Activated gamma-delta T cell treated with anti-CD3 and anti-CD28 coated beads, Interleukin-2, amount 50 U/mL, for 16 hours (primary cell): ENCODE results near the gene SARNP.

Experiments used
- DNase-seq: peaks from one replicate; pipeline ENCODE4 v3.0.0-alpha.2; 2020; ENCODE audit warnings: low read depth

The SARNP gene

DNA sequence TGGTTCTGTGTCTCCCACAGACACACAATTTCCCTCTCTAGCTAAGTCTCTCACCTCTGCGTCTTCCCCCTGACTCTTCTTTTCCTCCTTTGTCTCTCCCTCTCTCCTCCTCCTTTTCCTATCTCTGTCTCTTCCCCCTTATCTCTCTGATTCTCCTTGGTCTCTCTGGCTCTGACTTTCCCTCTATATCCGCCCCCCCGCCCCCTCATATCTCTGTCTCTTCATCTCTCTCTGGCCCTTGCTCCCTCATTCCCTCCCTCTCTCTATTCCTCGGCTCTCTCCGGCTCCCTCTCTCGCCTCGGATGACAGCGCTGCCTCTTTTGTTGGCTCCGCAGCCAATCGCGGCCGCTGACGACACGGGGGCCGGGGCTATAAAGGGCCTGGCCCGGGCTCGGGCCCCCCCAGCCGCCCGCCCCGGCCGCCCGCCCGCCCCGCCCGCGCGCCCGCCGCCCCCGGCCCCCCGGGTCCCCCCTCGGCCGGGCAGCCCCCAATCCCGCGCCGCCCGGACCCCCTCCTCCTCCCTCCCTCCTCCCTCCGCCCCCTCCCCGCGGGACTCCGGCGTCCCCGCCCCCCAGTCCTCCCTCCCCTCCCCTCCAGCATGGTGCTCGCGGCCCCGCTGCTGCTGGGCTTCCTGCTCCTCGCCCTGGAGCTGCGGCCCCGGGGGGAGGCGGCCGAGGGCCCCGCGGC is 74.7 kb downstream of the SARNP start, which contains the start of gene GDF11:
GDF11 (plus strand) TSS at position 404 of the 687 bp plus-strand sequence; CDS start at position 599, 195 bp downstream.
- DNase-seq = peak; percentile 51

DNA sequence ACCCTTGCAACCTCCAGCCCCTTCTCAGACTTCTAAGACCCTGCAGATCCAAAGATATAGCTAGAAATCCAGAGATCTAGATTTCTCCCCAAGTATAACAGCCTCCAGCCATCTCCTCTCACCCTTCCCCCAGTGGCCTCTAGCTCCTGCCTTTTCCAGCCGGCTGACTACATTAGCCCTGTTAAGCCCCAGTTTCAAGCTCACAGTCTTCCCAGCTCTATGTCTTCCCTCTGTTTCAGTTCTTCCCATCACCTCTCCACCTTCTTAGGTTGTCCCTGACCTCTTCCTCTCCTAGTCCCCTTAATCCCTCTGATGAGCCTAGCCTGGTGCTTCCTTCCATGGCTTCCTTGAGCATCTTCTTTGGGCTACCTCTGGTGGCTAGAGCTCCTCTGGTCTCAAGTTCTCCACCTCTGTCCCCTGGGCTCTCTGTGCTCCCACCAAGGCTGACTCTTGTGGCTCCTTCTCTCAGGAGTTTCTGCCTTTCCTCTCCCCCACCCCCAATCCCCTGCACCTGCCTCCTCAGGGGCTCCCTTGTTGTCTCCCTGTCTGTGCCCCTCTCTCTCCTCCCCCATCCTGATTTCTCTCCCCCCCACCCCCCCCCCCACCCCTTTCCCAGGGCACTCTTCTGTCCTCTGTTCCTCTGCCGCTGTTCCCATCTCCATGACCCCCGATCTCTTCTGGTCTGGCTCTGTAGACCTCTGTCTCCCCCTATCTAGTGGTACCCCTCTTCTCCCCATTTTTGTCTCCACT is 75.4 kb downstream of the SARNP start:
- no peak for DNase-seq

DNA sequence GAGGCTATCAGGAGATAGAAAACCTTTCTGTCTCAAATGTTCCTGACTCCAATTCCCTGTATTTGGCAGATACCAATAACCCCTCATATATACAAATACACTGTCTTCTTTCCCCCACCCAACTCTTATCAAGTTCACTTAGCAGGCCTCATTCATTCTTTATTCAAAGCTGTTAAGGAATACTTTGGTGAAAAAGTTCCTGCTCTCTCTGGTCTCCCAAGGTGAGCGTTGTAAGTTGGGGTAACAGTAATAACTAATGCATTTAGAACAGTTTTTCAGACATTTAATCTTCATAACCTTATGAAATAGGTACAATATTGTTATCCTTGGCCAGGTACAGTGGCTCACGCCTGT is 78.5 kb downstream of the SARNP start:
- DNase-seq = no peak

DNA sequence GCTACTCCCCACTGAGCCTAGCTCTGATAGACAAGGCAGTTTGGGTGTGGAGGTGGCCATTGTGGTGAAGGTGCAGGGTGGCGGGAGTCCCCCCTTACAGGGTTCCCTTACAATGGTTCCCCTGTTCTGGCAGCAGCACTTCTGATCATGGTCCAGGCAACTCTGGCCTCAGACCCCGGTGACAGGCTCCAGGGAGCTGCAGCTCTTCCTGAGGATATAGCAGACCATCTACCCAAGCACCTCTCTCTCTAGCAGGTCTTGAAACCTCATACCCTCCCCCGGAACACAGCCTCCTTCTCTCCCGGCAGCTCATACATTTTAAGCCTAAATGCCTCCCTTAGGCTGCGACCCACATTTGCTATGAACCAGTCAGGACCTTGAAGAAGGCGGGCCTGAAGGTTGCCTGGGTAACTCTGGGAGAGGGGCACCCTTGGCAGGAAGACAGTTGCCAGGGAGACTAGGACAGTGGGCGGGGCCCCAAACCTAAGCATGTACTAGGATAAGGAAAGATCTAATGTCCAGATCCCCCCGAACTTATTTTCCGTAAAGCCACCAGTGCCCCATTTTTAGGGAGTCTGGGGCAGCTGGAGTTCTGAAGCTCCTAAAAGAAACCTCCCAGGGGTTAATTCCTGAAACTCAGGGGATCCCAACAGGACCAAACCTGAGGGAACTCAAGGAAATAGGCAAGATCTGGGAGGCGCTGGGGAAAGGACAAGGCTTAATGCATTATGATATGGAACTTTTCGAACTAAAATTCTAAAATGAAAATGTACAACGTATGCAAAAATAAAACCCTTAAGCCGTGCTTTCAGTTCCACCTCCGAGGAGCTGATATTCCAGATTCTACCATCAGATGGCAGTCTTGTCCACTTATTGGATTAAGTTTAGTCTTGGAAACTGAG is 79.2 kb downstream of the SARNP start:
- peak; percentile 65 for DNase-seq

- no peak for DNase-seq
These were observed 79.9 kb downstream of the SARNP start for GRCh38 chr12:55737581-55738122.

GRCh38 chr12:55736780-55737580 is 80.5 kb downstream of the SARNP start:
- no peak for DNase-seq

- no peak for DNase-seq
These were observed 81.4 kb downstream of the SARNP start for GRCh38 chr12:55736076-55736475.

- no peak for DNase-seq
These were observed 82.9 kb downstream of the SARNP start for GRCh38 chr12:55734595-55734994.

GRCh38 chr12:55733858-55734257 is 83.7 kb downstream of the SARNP start:
- no peak for DNase-seq

- DNase-seq = no peak
These were observed 84.4 kb downstream of the SARNP start for GRCh38 chr12:55733021-55733555.

GRCh38 chr12:55732288-55732687 is 85.2 kb downstream of the SARNP start:
- DNase-seq = no peak

DNA sequence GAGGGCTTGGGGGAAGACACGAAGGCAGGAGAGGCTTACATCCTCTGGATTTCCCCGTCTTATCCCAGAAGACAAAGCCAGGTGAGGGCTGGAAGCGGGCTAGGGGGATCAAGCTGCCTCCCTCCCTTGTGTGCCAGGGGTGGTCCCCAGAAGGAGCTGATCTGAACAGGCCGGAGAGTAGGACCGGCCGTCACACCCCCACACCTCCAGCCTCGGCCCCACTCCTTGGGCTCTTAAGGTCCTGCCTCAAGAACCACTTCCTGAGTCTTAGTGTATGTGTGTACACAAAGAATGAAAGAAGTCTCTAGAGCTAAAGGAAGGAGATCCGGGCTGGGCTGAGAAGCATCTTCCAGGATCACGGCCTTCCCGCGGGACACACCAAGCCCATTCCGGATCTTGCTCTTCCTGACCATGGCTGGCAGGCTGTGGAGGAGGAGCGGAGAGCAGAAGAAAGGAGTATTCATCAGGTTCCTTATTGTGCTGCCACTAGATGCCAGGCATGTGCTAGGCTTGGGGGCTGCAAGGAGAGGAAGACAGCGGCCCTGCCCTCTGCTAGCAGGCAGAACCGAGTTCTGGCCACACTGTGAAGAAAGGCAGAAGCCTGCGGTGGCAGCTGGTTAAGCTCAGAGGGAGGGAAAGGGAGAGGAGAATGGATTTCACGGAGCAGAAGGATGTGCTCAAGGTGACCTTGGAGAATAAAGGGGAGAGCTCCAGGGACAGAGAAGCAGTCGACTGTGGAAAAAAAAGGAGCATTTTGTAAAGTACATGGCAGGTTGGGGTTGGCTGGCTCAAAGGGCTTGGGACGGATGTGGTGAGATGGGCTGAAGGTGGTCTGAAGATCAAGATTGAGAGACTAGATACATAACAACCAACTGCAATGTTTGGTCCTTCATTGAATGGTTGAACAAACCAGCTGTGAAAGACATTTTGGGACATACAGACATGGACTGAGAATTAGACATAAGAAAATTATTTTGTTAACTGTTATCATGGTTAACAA is 87.4 kb downstream of the SARNP start:
- DNase-seq = no peak

- DNase-seq = peak; percentile 66
These were observed 88.3 kb downstream of the SARNP start, which contains the start of gene CD63 for GRCh38 chr12:55728939-55729818. CD63 (minus strand) TSS chr12:55729009; CDS start chr12:55728341, 668 bp downstream.

GRCh38 chr12:55728186-55728938 is 89.2 kb downstream of the SARNP start:
- DNase-seq = no peak

DNA sequence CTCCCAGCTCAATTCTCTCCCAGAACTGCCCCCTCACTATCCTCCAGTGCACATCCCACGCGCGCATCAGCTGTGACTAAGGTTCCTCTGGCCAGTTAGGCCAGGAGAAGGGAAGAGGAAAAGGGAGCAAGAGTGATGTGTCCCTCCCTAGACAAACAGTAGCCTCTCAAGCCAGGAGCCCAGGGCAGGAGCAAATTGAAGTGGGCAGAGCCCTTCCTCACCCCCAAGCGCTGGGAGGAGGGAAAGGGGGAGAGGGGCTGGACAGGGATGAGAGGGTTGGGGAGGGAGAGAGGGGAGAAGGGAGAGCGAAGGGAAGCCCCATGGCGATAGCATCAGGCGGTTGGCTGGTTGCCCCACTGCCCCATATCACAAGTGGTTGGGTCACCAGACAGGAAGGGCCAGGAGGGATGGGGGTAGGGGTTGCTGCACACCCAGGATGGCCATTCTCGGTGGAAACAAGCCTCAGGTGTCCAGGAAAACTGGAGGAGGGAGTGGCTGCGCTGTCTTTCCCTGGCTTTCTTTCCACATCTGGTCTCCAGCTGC is 89.8 kb downstream of the SARNP start:
- no peak for DNase-seq

GRCh38 chr12:55726971-55727370 is 90.6 kb downstream of the SARNP start:
- DNase-seq = no peak

DNA sequence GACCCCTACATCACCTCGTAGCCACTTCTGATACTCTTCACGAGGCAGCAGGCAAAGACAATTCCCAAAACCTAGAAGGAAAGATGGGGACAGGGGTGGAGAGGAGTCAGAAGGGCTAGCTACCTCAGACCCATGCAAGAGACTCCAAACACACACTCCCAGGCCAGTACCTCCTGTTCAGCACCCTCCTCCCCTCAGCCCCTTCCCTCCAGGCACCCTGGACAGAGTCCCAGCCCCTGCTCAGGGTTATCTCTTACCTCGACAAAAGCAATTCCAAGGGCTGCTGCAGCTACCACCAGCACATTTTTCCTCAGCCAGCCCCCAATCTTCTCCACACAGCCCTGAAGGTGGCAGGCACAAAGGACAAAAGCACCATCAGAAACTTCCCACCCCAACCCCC is 92.0 kb downstream of the SARNP start:
- no peak for DNase-seq

DNA sequence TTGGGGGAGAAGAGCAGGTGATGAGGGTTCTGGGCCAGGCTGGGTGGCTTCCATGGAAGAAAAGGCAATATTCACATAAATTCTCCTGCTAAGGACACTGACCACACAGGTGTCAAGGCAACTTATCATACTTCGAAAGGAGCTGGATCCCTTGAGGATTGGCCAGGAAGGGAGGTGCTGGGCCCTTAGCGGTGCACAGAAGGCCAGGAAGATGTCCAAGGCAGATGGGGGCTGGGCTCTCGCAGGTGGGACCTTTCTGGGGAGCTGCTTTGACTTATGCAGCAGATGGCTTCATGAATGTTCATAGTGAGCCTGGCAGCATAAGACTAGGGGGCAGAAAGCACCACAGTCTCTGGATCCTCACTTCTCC is 92.6 kb downstream of the SARNP start:
- DNase-seq = no peak
